K562 (cell line): ENCODE measurements around the gene COL8A2. TPM values are rescaled to one million over a fixed set of nuclear protein-coding genes. Genes with fewer than 3 reads are reported as not detected.

Experiments
- E2F5 ChIP-seq: sonication (generic); formaldehyde crosslinking; IDR thresholded peaks from 2 replicates; pipeline ENCODE4 v1.8.0; 2022; ENCODE audit warnings: mild to moderate bottlenecking, missing genetic modification reagents
- FOXP4 ChIP-seq: sonication (generic); formaldehyde crosslinking; IDR thresholded peaks from 2 replicates; pipeline ENCODE4 v1.8.0; 2022; ENCODE audit warnings: mild to moderate bottlenecking, missing genetic modification reagents, borderline replicate concordance
- HDAC3 ChIP-seq: fragments of 450-650 bp; IDR thresholded peaks from 2 replicates; pipeline ENCODE4 v1.6.1; 2018; ENCODE audit warnings: borderline replicate concordance, mild to moderate bottlenecking, moderate library complexity; ENCODE audit not compliant: partially characterized antibody
- HMGXB4 ChIP-seq: sonication (generic); formaldehyde crosslinking; IDR thresholded peaks from 2 replicates; pipeline ENCODE4 v1.8.1; 2023; ENCODE audit warnings: mild to moderate bottlenecking, missing genetic modification reagents
- KDM5B ChIP-seq: fragments of 200-600 bp; sonication (generic); IDR thresholded peaks from 2 replicates; pipeline ENCODE4 v1.6.1; 2012; ENCODE audit warnings: low read depth, mild to moderate bottlenecking, moderate library complexity, low read length, control low read depth, inconsistent platforms; ENCODE audit not compliant: insufficient replicate concordance
- PATZ1 ChIP-seq: fragments of 250-450 bp; sonication (Bioruptor Pico); IDR thresholded peaks from 2 replicates; pipeline ENCODE4 v1.5.0; 2020; ENCODE audit warnings: mild to moderate bottlenecking, borderline replicate concordance
- RBM17 ChIP-seq: fragments of 200-400 bp; formaldehyde crosslinking; IDR thresholded peaks from 2 replicates; pipeline ENCODE4 v1.6.1; 2017; ENCODE audit warnings: low read depth, mild to moderate bottlenecking, low read length, borderline replicate concordance
- STAT5A ChIP-seq: IDR thresholded peaks from 2 replicates; pipeline ENCODE4 v1.6.1; 2012; ENCODE audit warnings: low read length, inconsistent platforms, borderline replicate concordance
- TFAM ChIP-seq: fragments of 250-450 bp; sonication (Bioruptor Pico); conservative IDR thresholded peaks from 2 replicates; pipeline ENCODE4 v1.5.0; 2021; ENCODE audit warnings: mild to moderate bottlenecking, moderate library complexity
- XRCC4 ChIP-seq: IDR thresholded peaks from one replicate; pipeline ENCODE4 v1.6.1; 2011; ENCODE audit not compliant: insufficient read depth, insufficient read length; ENCODE audit errors: extremely low read depth
- ZNF224 ChIP-seq: sonication (generic); formaldehyde crosslinking; IDR thresholded peaks from 2 replicates; pipeline ENCODE4 v1.8.0; 2022; ENCODE audit warnings: mild to moderate bottlenecking, missing genetic modification reagents
- ZNF3 ChIP-seq: fragments of 250-450 bp; sonication (Bioruptor Pico); IDR thresholded peaks from 2 replicates; pipeline ENCODE4 v1.5.0; 2021; ENCODE audit warnings: mild to moderate bottlenecking, moderate library complexity
- ZNF395 ChIP-seq: fragments of 200-800 bp; sonication (Bioruptor generic); IDR thresholded peaks from 2 replicates; pipeline ENCODE4 v1.6.1; 2017; ENCODE audit warnings: missing genetic modification characterization, missing compliant biosample characterization
- ZNF655 ChIP-seq: fragments of 250-450 bp; sonication (Bioruptor Pico); IDR thresholded peaks from 2 replicates; pipeline ENCODE4 v1.5.0; 2021
- polyA plus RNA-seq, 8 experiments: library from polyadenylated mRNA; depleted of rRNA in 4 of 8; stranded (reverse) in 5 of 8; unstranded in 3 of 8; fragments of >200 nt; fragmentation: Nextera tagmentation in 2 of 8; fragmentation: Illumina TruSeq in 1 of 8; extraction: Ambion mirVana in 2 of 8; extraction: Trizol in 1 of 8; gene quantifications; 2 replicates each; pipeline versions ENCODE4 v1.2.1 to v1.2.3, GENCODE V29; 2011 to 2014; ENCODE audit warnings: inconsistent platforms in 1 of 8, missing spikeins in 1 of 8
- total RNA-seq, 7 experiments: library from RNA; depleted of rRNA in 6 of 7; stranded (reverse); fragments of >200 nt in 6 of 7; fragmentation: Illumina TruSeq in 2 of 7; extraction: Trizol in 2 of 7; gene quantifications; 2 replicates each; pipeline versions ENCODE4 v1.2.1 to v1.2.3, GENCODE V29; 2011 to 2021; ENCODE audit warnings: low replicate concordance in 1 of 7

Gene COL8A2
- total and polyA plus RNA-seq, 9 of the 15 experiments (the other 6 are each of a cell fraction or from before 2014, with no cell fraction given): 0.03 to 0.14 (median 0.04) TPM; not detected in 5

- TF ChIP-seq XRCC4 (no peak), TFAM (CRISPR knock-in tag) (no peak), ZNF224 (CRISPR knock-in tag) (no peak), ZNF655 (no peak), KDM5B (peak; percentile 80), PATZ1 (CRISPR knock-in tag) (no peak), HDAC3 (no peak), FOXP4 (no peak; the same call in 1 of the 2 replicates), HMGXB4 (CRISPR knock-in tag) (peak; percentile 86; the same call in 1 of the 2 replicates), ZNF395 (peak; percentile 86), STAT5A (no peak), E2F5 (CRISPR knock-in tag) (peak; percentile 93), ZNF3 (CRISPR knock-in tag) (no peak), RBM17 (no peak)
These were observed 24.4 kb upstream of the COL8A2 start, which contains the start of gene TRAPPC3 (continued) for GRCh38 chr1:36149237-36149972.
